ENCODE data around the gene HLA-B. TPM values are rescaled to one million over a fixed set of nuclear protein-coding genes. Genes with fewer than 3 reads are reported as not detected.

The HLA-B gene
- total RNA-seq, 1 experiment from 2014 or later, result not detected

DNA sequence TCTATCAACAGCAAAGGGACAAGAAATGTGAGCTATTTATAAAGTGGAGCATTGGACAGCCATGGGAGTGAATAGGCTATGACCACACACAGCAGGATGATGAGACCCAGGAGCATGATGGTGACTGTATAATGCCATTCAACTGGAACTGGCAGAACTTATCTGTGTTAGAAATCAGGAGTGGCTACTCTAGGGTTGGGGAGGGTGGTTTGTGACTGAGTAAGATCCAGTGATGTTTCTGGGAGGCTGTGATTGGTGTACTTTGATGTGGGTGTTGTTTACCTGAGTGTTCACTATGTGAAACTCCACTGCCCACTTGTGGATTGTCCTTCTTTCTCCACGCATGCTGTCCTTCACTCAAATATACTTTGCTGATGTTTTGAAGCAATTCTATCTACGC, 11.5 kb upstream of the HLA-B start:
- no peak for DNase-seq
- H3K4me1 ChIP-seq, result no peaks in the 10 kb centered on the region
- no peaks in the 10 kb centered on the region for H3K9me3 ChIP-seq (replicated peaks)
- H3K27me3 ChIP-seq, result peaks cover 10% of the 10 kb centered on the region; the same call in 1 of the 2 replicates
- no peak overlapping the region for H3K27ac ChIP-seq
- H3K4me3 ChIP-seq, result no peak overlapping the region
- H3K36me3 ChIP-seq, result no peaks in the 10 kb centered on the region

- no peaks in the 10 kb centered on the region for H3K36me3 ChIP-seq
- H3K9me3 ChIP-seq (replicated peaks), result no peaks in the 10 kb centered on the region
- DNase-seq, result peak; percentile 61 to 88
- no peak overlapping the region for H3K4me3 ChIP-seq
- H3K27ac ChIP-seq, result no peak overlapping the region
- peaks cover 10% of the 10 kb centered on the region; the same call in 1 of the 2 replicates for H3K27me3 ChIP-seq
- H3K4me1 ChIP-seq, result no peaks in the 10 kb centered on the region
Observed at GRCh38 chr6:31366693-31367470, 9.9 kb upstream of the HLA-B start.

DNA sequence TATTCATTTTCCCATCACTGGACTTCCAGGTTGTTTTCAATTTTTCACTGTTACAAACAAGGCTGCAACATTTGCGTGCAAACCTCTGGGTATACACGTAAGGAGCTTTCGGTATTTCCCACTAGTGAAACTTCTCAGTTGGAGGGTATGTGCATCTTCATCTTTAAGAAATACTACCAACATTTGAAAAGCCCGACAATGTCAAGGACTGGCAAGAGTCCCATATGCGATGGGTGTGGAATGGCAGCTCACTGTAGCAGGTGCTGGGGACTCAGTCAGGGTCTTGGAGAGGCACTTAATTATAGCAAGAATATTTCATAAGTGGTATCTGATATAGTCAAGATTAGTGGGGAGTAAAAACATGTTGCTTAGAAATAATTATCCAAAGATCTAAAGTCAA, 8.9 kb upstream of the HLA-B start:
- H3K4me3 ChIP-seq, result no peak overlapping the region
- no peaks in the 10 kb centered on the region for H3K36me3 ChIP-seq
- H3K9me3 ChIP-seq (replicated peaks), result no peaks in the 10 kb centered on the region
- peaks cover 10% of the 10 kb centered on the region; the same call in 1 of the 2 replicates for H3K27me3 ChIP-seq
- H3K4me1 ChIP-seq, result no peaks in the 10 kb centered on the region
- no peak overlapping the region for H3K27ac ChIP-seq
- no peak for DNase-seq

GRCh38 chr6:31363811-31364210, 6.8 kb upstream of the HLA-B start:
- Histone ChIP-seq H3K4me1 (no peaks in the 10 kb centered on the region), H3K27ac (no peak overlapping the region), H3K4me3 (no peak overlapping the region), H3K27me3 (0 out of 2 replicates have a peak, but pooled peaks cover 3% of the 10 kb centered on the region), H3K9me3 (replicated peaks) (no peaks in the 10 kb centered on the region), H3K36me3 (no peaks in the 10 kb centered on the region)
- DNase-seq, result no peak

DNA sequence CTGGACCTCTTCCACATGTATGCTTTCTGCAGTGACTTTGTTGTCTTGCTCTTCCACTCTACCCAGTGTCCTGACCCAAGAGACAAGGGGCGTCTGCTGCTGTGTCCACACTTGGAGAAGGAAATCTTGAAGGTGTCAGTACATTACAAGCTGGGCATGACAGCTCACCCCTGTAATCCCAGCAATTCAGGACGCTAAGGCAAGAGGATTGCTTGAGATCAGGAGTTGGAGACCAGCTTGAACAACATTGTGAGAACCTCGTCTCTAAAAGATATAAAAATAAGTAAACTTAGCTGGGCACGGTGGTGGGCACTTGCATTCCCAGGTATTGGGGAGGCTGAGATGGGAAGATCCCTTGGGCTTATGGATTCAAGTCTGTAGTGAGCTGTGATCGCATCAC, 5.8 kb upstream of the HLA-B start:
- DNase-seq, result no peak

GRCh38 chr6:31359581-31359980, 2.6 kb upstream of the HLA-B start:
- DNase-seq, result no peak
- Histone ChIP-seq H3K4me3 (no peak overlapping the region), H3K27ac (no peak overlapping the region), H3K9me3 (replicated peaks) (no peaks in the 10 kb centered on the region), H3K4me1 (no peaks in the 10 kb centered on the region), H3K36me3 (no peaks in the 10 kb centered on the region), H3K27me3 (no peaks in the 10 kb centered on the region)

More for the DNA sequence above, 5.8 kb upstream of the HLA-B start:
- Histone ChIP-seq H3K27me3 (0 out of 2 replicates have a peak, but pooled peaks cover 3% of the 10 kb centered on the region), H3K4me3 (no peak overlapping the region), H3K4me1 (no peaks in the 10 kb centered on the region), H3K36me3 (no peaks in the 10 kb centered on the region), H3K27ac (no peak overlapping the region), H3K9me3 (replicated peaks) (no peaks in the 10 kb centered on the region)

GRCh38 chr6:31358302-31358701, 1.3 kb upstream of the HLA-B start:
- Histone ChIP-seq H3K4me3 (no peak overlapping the region), H3K27me3 (no peaks in the 10 kb centered on the region), H3K4me1 (no peaks in the 10 kb centered on the region), H3K27ac (no peak overlapping the region), H3K36me3 (no peaks in the 10 kb centered on the region), H3K9me3 (replicated peaks) (no peaks in the 10 kb centered on the region)
- DNase-seq, result no peak

DNA sequence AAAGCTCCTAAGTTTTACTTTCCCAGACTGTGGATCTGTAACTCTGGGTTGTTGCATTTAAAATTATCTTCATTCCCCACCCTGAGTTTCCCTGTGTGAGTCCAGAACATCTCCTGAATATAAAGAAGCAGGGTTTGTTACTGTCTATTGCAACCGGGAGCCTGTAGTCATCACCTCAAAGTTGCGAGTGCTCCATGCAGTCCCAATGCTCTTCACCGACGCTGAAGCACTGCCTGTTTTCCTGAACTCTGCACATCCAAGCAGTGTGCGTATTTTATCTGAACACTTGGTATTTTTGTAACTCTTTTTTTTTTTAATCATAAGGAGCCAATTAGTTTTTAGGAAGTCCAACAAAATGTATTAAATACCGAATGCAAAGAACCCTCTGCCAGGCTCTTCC, 907 bp upstream of the HLA-B start:
- no peak overlapping the region for H3K4me3 ChIP-seq
- no peak for DNase-seq
- H3K27me3 ChIP-seq, result no peaks in the 10 kb centered on the region
- H3K36me3 ChIP-seq, result no peaks in the 10 kb centered on the region
- H3K9me3 ChIP-seq (replicated peaks), result no peaks in the 10 kb centered on the region
- H3K4me1 ChIP-seq, result no peaks in the 10 kb centered on the region
- no peak overlapping the region for H3K27ac ChIP-seq

DNA sequence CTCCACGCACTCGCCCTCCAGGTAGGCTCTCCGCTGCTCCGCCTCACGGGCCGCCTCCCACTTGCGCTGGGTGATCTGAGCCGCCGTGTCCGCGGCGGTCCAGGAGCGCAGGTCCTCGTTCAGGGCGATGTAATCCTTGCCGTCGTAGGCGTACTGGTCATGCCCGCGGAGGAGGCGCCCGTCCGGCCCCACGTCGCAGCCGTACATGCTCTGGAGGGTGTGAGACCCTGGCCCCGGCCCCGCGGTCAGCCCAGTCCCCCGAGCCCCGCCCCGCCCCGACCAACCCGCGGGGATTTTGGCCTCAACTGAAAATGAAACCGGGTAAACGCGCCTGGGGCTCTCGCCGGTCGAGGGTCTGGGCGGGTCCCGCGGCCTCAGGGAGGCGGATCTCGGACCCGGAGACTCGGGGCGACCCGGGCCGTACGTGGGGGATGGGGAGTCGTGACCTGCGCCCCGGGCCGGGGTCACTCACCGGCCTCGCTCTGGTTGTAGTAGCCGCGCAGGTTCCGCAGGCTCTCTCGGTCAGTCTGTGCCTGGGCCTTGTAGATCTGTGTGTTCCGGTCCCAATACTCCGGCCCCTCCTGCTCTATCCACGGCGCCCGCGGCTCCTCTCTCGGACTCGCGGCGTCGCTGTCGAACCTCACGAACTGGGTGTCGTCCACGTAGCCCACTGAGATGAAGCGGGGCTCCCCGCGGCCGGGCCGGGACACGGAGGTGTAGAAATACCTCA, 598 bp downstream of the HLA-B start:
- H3K9me3 ChIP-seq (replicated peaks), result no peaks in the 10 kb centered on the region
- H3K36me3 ChIP-seq, result no peaks in the 10 kb centered on the region
- no peak overlapping the region for H3K4me3 ChIP-seq
- no peak for DNase-seq
- H3K27me3 ChIP-seq, result no peaks in the 10 kb centered on the region
- H3K27ac ChIP-seq, result no peak overlapping the region
- H3K4me1 ChIP-seq, result no peaks in the 10 kb centered on the region

DNA sequence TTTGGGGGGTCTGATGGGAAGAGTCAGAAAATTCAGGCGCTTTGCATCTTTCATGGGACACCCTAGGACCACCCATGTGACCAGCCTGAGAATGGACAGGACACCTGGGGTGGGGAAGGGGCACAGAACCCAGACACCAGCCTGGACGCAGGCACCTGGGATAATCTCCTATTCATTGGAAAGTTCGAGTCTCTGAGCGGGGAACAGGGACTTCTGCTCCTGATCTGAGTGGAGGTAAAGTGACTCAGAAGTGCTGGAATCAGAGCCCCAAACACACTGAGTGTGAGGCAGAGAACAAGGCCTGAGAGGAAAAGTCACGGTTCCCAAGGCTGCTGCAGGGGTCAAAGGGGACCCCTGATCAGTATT, 1.4 kb downstream of the HLA-B start:
- Histone ChIP-seq H3K27me3 (no peaks in the 10 kb centered on the region), H3K4me1 (no peaks in the 10 kb centered on the region), H3K36me3 (no peaks in the 10 kb centered on the region), H3K9me3 (replicated peaks) (no peaks in the 10 kb centered on the region), H3K27ac (no peak overlapping the region), H3K4me3 (no peak overlapping the region)
- DNase-seq, result no peak

DNA sequence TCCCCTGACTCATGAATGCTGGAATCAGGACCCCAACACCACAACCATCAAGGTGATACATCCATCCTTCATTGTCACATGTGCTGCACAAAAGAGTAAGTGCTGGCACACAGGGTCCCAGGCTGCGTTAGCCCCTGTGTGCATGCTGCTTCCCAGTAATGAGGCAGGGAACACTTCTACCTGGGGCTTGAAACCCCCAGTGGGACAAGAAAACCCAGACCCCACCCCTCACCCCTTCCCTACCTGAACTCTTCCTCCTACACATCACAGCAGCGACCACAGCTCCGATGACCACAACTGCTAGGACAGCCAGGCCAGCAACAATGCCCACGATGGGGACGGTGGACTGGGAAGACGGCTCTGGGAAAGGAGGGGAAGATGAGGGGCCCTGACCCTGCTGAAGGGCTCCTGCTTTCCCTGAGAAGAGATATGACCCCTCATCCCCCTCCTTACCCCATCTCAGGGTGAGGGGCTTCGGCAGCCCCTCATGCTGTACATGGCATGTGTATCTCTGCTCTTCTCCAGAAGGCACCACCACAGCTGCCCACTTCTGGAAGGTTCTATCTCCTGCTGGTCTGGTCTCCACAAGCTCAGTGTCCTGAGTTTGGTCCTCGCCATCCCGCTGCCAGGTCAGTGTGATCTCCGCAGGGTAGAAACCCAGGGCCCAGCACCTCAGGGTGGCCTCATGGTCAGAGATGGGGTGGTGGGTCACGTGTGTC, 2.0 kb downstream of the HLA-B start:
- Histone ChIP-seq H3K4me3 (no peak overlapping the region), H3K36me3 (no peaks in the 10 kb centered on the region), H3K9me3 (replicated peaks) (no peaks in the 10 kb centered on the region), H3K4me1 (no peaks in the 10 kb centered on the region), H3K27ac (no peak overlapping the region), H3K27me3 (no peaks in the 10 kb centered on the region)
- DNase-seq, result no peak

DNA sequence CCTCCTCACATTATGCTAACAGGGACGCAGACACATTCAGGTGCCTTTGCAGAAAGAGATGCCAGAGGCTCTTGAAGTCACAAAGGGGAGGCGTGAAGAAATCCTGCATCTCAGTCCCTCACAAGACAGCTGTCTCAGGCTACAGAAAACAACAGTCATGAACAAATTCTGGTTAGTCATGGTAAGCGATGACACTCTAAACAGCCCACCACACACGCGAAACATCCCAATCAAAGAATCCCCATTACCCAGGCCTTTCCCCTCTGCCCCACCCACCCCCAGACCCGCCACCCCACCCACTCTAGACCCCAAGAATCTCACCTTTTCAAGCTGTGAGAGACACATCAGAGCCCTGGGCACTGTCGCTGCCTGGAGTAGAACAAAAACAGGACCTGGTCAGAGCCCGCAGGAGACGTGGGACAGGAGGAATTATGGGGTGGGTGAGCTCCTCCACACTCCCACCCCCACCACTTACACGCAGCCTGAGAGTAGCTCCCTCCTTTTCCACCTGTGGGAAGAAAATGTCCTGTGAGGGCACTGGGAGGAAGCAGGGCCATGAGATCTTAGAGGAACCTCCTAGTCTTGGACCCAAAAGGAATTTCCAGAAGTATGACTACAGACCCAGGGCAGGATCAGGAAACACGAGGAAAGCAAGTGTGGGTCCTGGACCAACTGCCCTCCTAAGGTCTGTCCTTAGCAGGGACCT, 2.7 kb downstream of the HLA-B start:
- no peak for DNase-seq
- Histone ChIP-seq H3K36me3 (no peaks in the 10 kb centered on the region), H3K4me3 (no peak overlapping the region), H3K9me3 (replicated peaks) (no peaks in the 10 kb centered on the region), H3K27ac (no peak overlapping the region), H3K27me3 (no peaks in the 10 kb centered on the region), H3K4me1 (no peaks in the 10 kb centered on the region)

DNA sequence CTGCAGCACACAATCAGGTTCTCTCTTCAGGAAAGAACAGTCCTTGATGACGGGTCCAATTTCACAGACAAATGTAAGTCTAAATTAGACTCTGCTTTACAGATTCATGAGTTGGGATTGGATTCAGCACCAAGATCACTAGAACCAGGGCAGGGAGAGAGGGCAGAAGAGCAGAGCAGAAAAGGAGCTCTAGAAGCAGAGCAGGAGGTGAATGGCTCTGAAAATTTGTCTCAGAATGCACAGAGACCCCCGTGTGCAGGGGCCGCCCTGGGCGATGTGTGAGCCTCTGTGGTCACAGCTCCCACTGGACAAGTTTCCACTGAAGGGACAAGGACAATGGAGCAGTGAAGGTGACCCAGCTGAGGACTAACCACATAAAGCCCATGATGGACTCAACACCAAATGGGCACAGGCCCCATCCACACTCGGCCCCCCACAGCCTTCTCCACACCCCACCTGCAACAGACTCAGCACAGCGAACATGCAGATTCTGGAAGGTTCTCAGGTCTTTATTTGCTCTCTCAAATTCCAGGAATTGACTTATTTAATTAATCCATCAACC, 3.5 kb downstream of the HLA-B start:
- Histone ChIP-seq H3K4me3 (no peak overlapping the region), H3K36me3 (no peaks in the 10 kb centered on the region), H3K27ac (no peak overlapping the region), H3K4me1 (no peaks in the 10 kb centered on the region), H3K9me3 (replicated peaks) (no peaks in the 10 kb centered on the region), H3K27me3 (no peaks in the 10 kb centered on the region)
- no peak for DNase-seq

DNA sequence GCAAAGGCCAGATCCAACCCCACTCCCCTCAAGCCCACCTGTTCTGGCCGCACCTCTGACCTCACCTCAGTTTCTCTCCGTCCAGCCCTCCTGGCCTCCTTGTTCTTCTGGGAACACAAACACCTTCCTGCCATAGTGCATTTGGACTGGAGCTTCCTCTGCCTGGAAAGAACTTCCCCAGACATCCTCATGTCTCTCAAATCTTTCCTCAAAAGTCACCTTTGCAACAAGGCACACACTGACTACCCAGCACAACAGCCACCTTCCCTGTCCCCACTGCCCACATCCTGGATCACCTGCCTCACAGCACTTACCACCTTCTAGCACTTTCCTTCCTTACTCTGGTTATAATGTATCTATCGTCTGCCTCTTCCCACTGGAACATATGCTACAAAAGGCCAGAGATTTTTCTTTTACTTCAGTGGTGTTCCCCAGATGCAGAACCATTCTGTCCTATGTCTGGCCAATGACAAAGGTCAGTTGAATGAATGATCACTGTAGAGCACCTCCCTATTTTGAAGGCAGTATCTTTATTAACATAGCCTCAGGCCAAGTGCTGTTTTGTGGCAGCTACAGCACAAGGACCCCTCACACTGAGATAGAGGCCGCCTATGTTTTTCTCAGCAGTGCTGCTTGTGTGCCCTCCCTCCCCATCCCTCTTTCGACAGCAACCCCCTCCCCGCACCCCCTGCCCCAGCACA, 4.1 kb downstream of the HLA-B start:
- DNase-seq, result no peak
- no peak overlapping the region for H3K4me3 ChIP-seq
- H3K9me3 ChIP-seq (replicated peaks), result no peaks in the 10 kb centered on the region
- no peaks in the 10 kb centered on the region for H3K36me3 ChIP-seq
- H3K27ac ChIP-seq, result no peak overlapping the region
- no peaks in the 10 kb centered on the region for H3K4me1 ChIP-seq
- no peaks in the 10 kb centered on the region for H3K27me3 ChIP-seq
